Measurements from ENCODE around the gene ORM2. TPM values are rescaled to one million over a fixed set of nuclear protein-coding genes. Genes with fewer than 3 reads are reported as not detected.

Gene ORM2
- total RNA-seq, 1 experiment from 2014 or later = 0.59 TPM

- 0 out of 4 replicates have a peak, but pooled peaks cover 0 to 5% of the 10 kb centered on the region in 2 experiments for H3K36me3 ChIP-seq (ENCODE audit: control insufficient read depth in 1 of 2, insufficient read depth in 2 of 2, low read length in 2 of 2)
- TF ChIP-seq SP1 (IDR thresholded peaks at IDR 0.05; ENCODE audit: low read depth) (no peak), FOSL1 (IDR thresholded peaks at IDR 0.05; ENCODE audit: low read depth) (no peak), CBX3 (IDR thresholded peaks at IDR 0.05; ENCODE audit: low read depth) (no peak), REST (IDR thresholded peaks at IDR 0.05; ENCODE audit: low read depth) (no peak), ZBTB33 (IDR thresholded peaks at IDR 0.05; ENCODE audit: extremely low read depth, insufficient replicate concordance, low read length) (no peak), SIN3A (IDR thresholded peaks at IDR 0.05; ENCODE audit: low read depth) (no peak), ZNF274 (IDR thresholded peaks at IDR 0.05; ENCODE audit: low read depth, low read length) (no peak), ZFX (IDR thresholded peaks at IDR 0.05) (no peak), MAX (IDR thresholded peaks at IDR 0.05) (no peak), TCF7L2 (IDR thresholded peaks at IDR 0.05; ENCODE audit: borderline replicate concordance, extremely low read depth, insufficient read depth, insufficient read length) (no peak), CEBPB (IDR thresholded peaks at IDR 0.05; ENCODE audit: low read depth) (no peak), SRF (IDR thresholded peaks at IDR 0.05; ENCODE audit: low read depth) (no peak), EZH2phosphoT487 (IDR thresholded peaks at IDR 0.05; ENCODE audit: borderline replicate concordance) (no peak), EZH2 (IDR thresholded peaks at IDR 0.05) (no peak), POLR2A (IDR thresholded peaks at IDR 0.05; ENCODE audit: borderline replicate concordance, extremely low read depth, insufficient read depth, insufficient read length) (no peak), ELF1 (IDR thresholded peaks at IDR 0.05; ENCODE audit: borderline replicate concordance, low read depth) (no peak)
- TF ChIP-seq, protein P1, sequence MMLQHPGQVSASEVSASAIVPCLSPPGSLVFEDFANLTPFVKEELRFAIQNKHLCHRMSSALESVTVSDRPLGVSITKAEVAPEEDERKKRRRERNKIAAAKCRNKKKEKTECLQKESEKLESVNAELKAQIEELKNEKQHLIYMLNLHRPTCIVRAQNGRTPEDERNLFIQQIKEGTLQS (IDR thresholded peaks at IDR 0.05) = no peak
- TF ChIP-seq, protein P2, sequence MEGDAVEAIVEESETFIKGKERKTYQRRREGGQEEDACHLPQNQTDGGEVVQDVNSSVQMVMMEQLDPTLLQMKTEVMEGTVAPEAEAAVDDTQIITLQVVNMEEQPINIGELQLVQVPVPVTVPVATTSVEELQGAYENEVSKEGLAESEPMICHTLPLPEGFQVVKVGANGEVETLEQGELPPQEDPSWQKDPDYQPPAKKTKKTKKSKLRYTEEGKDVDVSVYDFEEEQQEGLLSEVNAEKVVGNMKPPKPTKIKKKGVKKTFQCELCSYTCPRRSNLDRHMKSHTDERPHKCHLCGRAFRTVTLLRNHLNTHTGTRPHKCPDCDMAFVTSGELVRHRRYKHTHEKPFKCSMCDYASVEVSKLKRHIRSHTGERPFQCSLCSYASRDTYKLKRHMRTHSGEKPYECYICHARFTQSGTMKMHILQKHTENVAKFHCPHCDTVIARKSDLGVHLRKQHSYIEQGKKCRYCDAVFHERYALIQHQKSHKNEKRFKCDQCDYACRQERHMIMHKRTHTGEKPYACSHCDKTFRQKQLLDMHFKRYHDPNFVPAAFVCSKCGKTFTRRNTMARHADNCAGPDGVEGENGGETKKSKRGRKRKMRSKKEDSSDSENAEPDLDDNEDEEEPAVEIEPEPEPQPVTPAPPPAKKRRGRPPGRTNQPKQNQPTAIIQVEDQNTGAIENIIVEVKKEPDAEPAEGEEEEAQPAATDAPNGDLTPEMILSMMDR (IDR thresholded peaks at IDR 0.05 in 2 of 3, conservative IDR thresholded peaks at IDR 0.05 in 1 of 3; ENCODE audit: borderline replicate concordance in 1 of 3, insufficient read depth in 1 of 3, low read depth in 2 of 3, low read length in 2 of 3) = no peak
- H3K9me2 ChIP-seq (ENCODE audit: insufficient read depth) = no peaks in the 10 kb centered on the region
- no peaks in the 10 kb centered on the region for H3K27me3 ChIP-seq (ENCODE audit: insufficient read depth, low read length)
- no peak overlapping the region for H3K9ac ChIP-seq (ENCODE audit: low read length)
- BruUV-seq (replicated peaks) = no TSS peak
- no peak overlapping the region for H3K4me2 ChIP-seq (ENCODE audit: low read length)
- no peak overlapping the region for H2AFZ ChIP-seq (ENCODE audit: low read depth, low read length, poor library complexity, severe bottlenecking)
- DNase-seq (ENCODE audit: low read depth, low spot score) (no peak), ATAC-seq (no peak)
- CTCF ChIA-PET = interaction anchor here (1.5 to 5.4 kb wide), 6 partner anchors 10 to 608 kb away, joined by 8 to 120 read pairs (median 14); partner anchors contain the start of gene COL27A1
- no peaks in the 10 kb centered on the region for H4K20me1 ChIP-seq (ENCODE audit: insufficient read depth)
- no peak overlapping the region for H3K27ac ChIP-seq (ENCODE audit: low read depth, low read length)
- H3K4me1 ChIP-seq (ENCODE audit: control insufficient read depth in 1 of 2, insufficient read depth in 2 of 2, low read length in 2 of 2) = no peaks in the 10 kb centered on the region
- RAD21 ChIA-PET (ENCODE audit: low non-redundant PET in 1 of 2, low total read pairs in 2 of 2, uncharacterized antibody in 2 of 2, unreplicated experiment in 2 of 2) = interaction anchor here (2.4 to 2.5 kb wide), 2 partner anchors 182 to 207 kb away, joined by 16 read pairs; no protein-coding TSS in a partner anchor
- intact Hi-C loops (cut with micrococcal nuclease) = loop anchor here (5.0 kb wide), 1 partner anchor 553 kb away; no protein-coding TSS in a partner anchor
- H3K79me2 ChIP-seq (ENCODE audit: insufficient read depth, low read length) = no peaks in the 10 kb centered on the region
- H3K9me3 ChIP-seq (ENCODE audit: control insufficient read depth in 1 of 2, insufficient read depth in 1 of 2, low read depth in 1 of 2, low read length in 2 of 2) = no peaks in the 10 kb centered on the region
- POLR2A ChIA-PET = no interaction called here
- H3K4me3 ChIP-seq (replicated peaks in 1 of 2; ENCODE audit: low read depth in 1 of 2, low read length in 2 of 2) = no peak overlapping the region
Measured at GRCh38 chr9:114289571-114290481, 39.8 kb upstream of the ORM2 start.
